Keratinocyte (primary cell): ENCODE data around the gene PLXNA2.

Source experiments
- EZH2 ChIP-seq: IDR thresholded peaks from one replicate; pipeline ENCODE4 v1.6.1; 2012; ENCODE audit warnings: inconsistent platforms, mild to moderate bottlenecking, low read length, moderate library complexity
- TF ChIP-seq, protein P1 (sequence below), 3 experiments: IDR thresholded peaks in 1 of 3; conservative IDR thresholded peaks in 1 of 3; optimal IDR thresholded peaks in 1 of 3; 2 replicates in 2 of 3; 3 replicates in 1 of 3; pipeline versions ENCODE3 to v1.5.1; 2011; ENCODE audit warnings: low read length in 3 of 3, mild to moderate bottlenecking in 3 of 3, moderate library complexity in 2 of 3, control low read depth in 1 of 3, inconsistent platforms in 1 of 3; ENCODE audit not compliant: insufficient read depth in 2 of 3; ENCODE audit errors: extremely low read depth in 1 of 3

DNA sequence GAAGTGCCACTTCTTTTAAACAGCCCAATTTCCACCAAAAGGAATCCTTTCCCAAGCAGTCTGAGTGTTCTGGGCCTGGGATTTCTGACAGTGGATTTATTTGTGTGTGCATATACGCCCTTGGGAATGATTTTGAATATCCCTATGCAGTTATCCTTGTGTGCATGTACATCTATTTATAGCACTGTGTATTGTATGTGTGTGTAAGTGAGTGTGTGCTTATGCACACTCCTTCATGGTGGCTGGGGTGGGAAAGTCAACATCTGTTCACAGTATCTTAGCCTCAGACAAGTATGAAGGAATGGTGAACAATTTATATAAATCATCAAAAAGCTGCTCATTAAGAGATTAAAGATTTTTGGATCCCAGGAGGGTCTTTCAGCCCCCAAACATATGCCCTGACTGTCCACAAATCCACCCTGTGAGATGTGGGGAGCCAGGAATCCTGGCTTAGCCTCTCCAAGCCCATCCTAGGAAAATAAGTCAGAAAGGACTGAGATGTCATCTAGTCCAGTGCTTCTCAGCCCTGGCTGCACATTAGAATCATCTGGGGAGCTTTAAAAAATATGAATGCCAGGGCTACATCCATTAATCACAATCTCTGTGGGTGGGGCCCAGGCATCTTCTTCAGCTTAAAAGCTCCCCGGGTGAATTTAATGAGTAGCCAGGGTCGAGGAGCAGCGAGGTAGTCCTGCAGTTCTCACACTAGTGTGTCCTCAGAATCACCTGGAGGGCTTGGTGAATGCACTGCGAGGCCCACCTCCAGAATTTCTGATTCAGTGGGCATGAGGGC is 101.4 kb downstream of the PLXNA2 start:
- TF ChIP-seq, protein P1, sequence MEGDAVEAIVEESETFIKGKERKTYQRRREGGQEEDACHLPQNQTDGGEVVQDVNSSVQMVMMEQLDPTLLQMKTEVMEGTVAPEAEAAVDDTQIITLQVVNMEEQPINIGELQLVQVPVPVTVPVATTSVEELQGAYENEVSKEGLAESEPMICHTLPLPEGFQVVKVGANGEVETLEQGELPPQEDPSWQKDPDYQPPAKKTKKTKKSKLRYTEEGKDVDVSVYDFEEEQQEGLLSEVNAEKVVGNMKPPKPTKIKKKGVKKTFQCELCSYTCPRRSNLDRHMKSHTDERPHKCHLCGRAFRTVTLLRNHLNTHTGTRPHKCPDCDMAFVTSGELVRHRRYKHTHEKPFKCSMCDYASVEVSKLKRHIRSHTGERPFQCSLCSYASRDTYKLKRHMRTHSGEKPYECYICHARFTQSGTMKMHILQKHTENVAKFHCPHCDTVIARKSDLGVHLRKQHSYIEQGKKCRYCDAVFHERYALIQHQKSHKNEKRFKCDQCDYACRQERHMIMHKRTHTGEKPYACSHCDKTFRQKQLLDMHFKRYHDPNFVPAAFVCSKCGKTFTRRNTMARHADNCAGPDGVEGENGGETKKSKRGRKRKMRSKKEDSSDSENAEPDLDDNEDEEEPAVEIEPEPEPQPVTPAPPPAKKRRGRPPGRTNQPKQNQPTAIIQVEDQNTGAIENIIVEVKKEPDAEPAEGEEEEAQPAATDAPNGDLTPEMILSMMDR (optimal IDR thresholded peaks at IDR 0.05 in 1 of 3, IDR thresholded peaks at IDR 0.05 in 1 of 3, conservative IDR thresholded peaks at IDR 0.05 in 1 of 3; ENCODE audit: extremely low read depth in 1 of 3, insufficient read depth in 2 of 3, low read length in 3 of 3): no peak
- no peak for TF ChIP-seq EZH2
